ENCODE results near the gene ACSS2.

GRCh38 chr20:34970193-34970840 is 93.9 kb downstream of the ACSS2 start:
- TF ChIP-seq, protein P1, sequence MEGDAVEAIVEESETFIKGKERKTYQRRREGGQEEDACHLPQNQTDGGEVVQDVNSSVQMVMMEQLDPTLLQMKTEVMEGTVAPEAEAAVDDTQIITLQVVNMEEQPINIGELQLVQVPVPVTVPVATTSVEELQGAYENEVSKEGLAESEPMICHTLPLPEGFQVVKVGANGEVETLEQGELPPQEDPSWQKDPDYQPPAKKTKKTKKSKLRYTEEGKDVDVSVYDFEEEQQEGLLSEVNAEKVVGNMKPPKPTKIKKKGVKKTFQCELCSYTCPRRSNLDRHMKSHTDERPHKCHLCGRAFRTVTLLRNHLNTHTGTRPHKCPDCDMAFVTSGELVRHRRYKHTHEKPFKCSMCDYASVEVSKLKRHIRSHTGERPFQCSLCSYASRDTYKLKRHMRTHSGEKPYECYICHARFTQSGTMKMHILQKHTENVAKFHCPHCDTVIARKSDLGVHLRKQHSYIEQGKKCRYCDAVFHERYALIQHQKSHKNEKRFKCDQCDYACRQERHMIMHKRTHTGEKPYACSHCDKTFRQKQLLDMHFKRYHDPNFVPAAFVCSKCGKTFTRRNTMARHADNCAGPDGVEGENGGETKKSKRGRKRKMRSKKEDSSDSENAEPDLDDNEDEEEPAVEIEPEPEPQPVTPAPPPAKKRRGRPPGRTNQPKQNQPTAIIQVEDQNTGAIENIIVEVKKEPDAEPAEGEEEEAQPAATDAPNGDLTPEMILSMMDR (IDR thresholded peaks at IDR 0.05), result no peak
- TF ChIP-seq POLR2A (IDR thresholded peaks at IDR 0.05), result no peak

All from lower leg skin (tissue), 3 donors.